ENCODE data around the gene MYH10.
"Not testable (repeated sequence)": the region's sequence is repeated elsewhere in the genome, so short reads cannot be mapped to it uniquely, and the experiment has no call there.

MYH10 gene

GRCh38 chr17:8558144-8558543 lies 72.4 kb downstream of the MYH10 start:
- no peak for FAIRE-seq

GRCh38 chr17:8557176-8557806 lies 73.2 kb downstream of the MYH10 start:
- FAIRE-seq: peak; percentile 77

More at GRCh38 chr17:8558144-8558543, 72.4 kb downstream of the MYH10 start:
- no peak for DNase-seq (ENCODE audit: insufficient read length, low spot score)

GRCh38 chr17:8556074-8556473 lies 74.5 kb downstream of the MYH10 start:
- DNase-seq (ENCODE audit: insufficient read length, low spot score) (no peak), FAIRE-seq (peak; percentile 51)

More at GRCh38 chr17:8557176-8557806, 73.2 kb downstream of the MYH10 start:
- no peak for DNase-seq (ENCODE audit: insufficient read length, low spot score)

GRCh38 chr17:8555062-8555461 lies 75.5 kb downstream of the MYH10 start:
- FAIRE-seq (no peak), DNase-seq (ENCODE audit: insufficient read length, low spot score) (no peak)

GRCh38 chr17:8552577-8553320 lies 77.8 kb downstream of the MYH10 start:
- DNase-seq (ENCODE audit: insufficient read length, low spot score) (no peak), FAIRE-seq (no peak)

GRCh38 chr17:8542599-8543502 lies 87.7 kb downstream of the MYH10 start:
- DNase-seq (ENCODE audit: insufficient read length, low spot score): no peak
- no peak for FAIRE-seq

- FAIRE-seq; DNase-seq (ENCODE audit: insufficient read length, low spot score): not testable (repeated sequence)
These were observed 90.5 kb downstream of the MYH10 start for GRCh38 chr17:8539976-8540375.

- DNase-seq (ENCODE audit: insufficient read length, low spot score): no peak
- FAIRE-seq: no peak
These were observed 92.8 kb downstream of the MYH10 start for GRCh38 chr17:8537734-8538133.

GRCh38 chr17:8534498-8535188 lies 95.9 kb downstream of the MYH10 start:
- no peak for FAIRE-seq
- DNase-seq (ENCODE audit: insufficient read length, low spot score): no peak

GRCh38 chr17:8532021-8532420 lies 98.5 kb downstream of the MYH10 start:
- FAIRE-seq: no peak

GRCh38 chr17:8522577-8522976 lies 107.9 kb downstream of the MYH10 start:
- no peak for FAIRE-seq
- no peak for DNase-seq (ENCODE audit: insufficient read length, low spot score)

More at GRCh38 chr17:8532021-8532420, 98.5 kb downstream of the MYH10 start:
- no peak for DNase-seq (ENCODE audit: insufficient read length, low spot score)

GRCh38 chr17:8520981-8521380 lies 109.5 kb downstream of the MYH10 start:
- FAIRE-seq: peak; percentile 48

GRCh38 chr17:8518850-8519249 lies 111.7 kb downstream of the MYH10 start:
- FAIRE-seq (no peak), DNase-seq (ENCODE audit: insufficient read length, low spot score) (no peak)

More at GRCh38 chr17:8520981-8521380, 109.5 kb downstream of the MYH10 start:
- DNase-seq (ENCODE audit: insufficient read length, low spot score): no peak

- FAIRE-seq: peak; percentile 46
- no peak for DNase-seq (ENCODE audit: insufficient read length, low spot score)
These were observed 112.2 kb downstream of the MYH10 start for GRCh38 chr17:8518326-8518725.

GRCh38 chr17:8514801-8515200 lies 115.7 kb downstream of the MYH10 start:
- no peak for FAIRE-seq

GRCh38 chr17:8506145-8506544 lies 124.4 kb downstream of the MYH10 start:
- no peak for FAIRE-seq

More at GRCh38 chr17:8514801-8515200, 115.7 kb downstream of the MYH10 start:
- no peak for DNase-seq (ENCODE audit: insufficient read length, low spot score)

GRCh38 chr17:8504460-8505207 lies 125.9 kb downstream of the MYH10 start:
- DNase-seq (ENCODE audit: insufficient read length, low spot score): no peak
- no peak for FAIRE-seq

More at GRCh38 chr17:8506145-8506544, 124.4 kb downstream of the MYH10 start:
- no peak for DNase-seq (ENCODE audit: insufficient read length, low spot score)

- no peak for FAIRE-seq
- DNase-seq (ENCODE audit: insufficient read length, low spot score): no peak
These were observed 126.7 kb downstream of the MYH10 start for GRCh38 chr17:8503807-8504206.

GRCh38 chr17:8503368-8503767 lies 127.2 kb downstream of the MYH10 start:
- FAIRE-seq: no peak
- no peak for DNase-seq (ENCODE audit: insufficient read length, low spot score)

- no peak for DNase-seq (ENCODE audit: insufficient read length, low spot score)
- FAIRE-seq: no peak
These were observed 128.4 kb downstream of the MYH10 start for GRCh38 chr17:8502126-8502525.
